NCI-H2081 (cell line): Measurements from ENCODE around the gene KRTAP6-3.

Source experiments
- DNase-seq, 2 experiments: peaks; one replicate each; lab custom pipeline; 2025; lab: John Stamatoyannopoulos, UW

Gene KRTAP6-3

GRCh38 chr21:30625449-30626165 lies 33.4 kb downstream of the KRTAP6-3 start:
- DNase-seq = no peak

- no peak for DNase-seq
These were observed 35.9 kb downstream of the KRTAP6-3 start for GRCh38 chr21:30628109-30628508.

DNA sequence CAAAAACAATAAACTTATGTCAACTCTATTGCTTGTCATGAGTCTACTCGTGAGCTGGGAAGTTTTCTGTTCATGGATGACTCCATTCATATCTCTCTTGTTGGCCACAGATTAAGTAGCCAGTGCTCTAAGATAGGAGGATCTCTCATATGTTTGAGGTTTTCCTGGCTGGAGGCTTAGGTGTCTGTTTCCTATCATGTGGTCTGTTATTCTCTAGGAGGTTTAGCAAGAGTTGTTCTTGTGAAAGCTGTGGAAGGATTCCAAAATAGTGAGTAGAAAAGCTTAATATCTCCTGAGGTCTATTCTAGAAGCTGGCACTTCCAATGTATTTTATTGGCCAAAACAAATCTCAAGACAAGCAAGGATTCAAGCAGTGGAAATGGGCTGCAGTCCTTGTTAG lies 37.0 kb downstream of the KRTAP6-3 start:
- no peak for DNase-seq

GRCh38 chr21:30634906-30635305 lies 42.7 kb downstream of the KRTAP6-3 start, which contains the start of gene KRTAP20-2:
KRTAP20-2 (plus strand) TSS chr21:30635206; CDS start chr21:30635264, 58 bp downstream.
- DNase-seq = no peak

- DNase-seq = no peak
These were observed 46.4 kb downstream of the KRTAP6-3 start for GRCh38 chr21:30638686-30639085.

GRCh38 chr21:30642564-30642963 lies 50.3 kb downstream of the KRTAP6-3 start, which contains the start of gene KRTAP20-3:
KRTAP20-3 (plus strand) TSS chr21:30642864.
- DNase-seq = no peak
